ENCODE data around the gene CIAO2A.

CIAO2A gene

GRCh38 chr15:64102497-64102896 lies 8.9 kb upstream of the CIAO2A start:
- TF ChIP-seq, protein P1, sequence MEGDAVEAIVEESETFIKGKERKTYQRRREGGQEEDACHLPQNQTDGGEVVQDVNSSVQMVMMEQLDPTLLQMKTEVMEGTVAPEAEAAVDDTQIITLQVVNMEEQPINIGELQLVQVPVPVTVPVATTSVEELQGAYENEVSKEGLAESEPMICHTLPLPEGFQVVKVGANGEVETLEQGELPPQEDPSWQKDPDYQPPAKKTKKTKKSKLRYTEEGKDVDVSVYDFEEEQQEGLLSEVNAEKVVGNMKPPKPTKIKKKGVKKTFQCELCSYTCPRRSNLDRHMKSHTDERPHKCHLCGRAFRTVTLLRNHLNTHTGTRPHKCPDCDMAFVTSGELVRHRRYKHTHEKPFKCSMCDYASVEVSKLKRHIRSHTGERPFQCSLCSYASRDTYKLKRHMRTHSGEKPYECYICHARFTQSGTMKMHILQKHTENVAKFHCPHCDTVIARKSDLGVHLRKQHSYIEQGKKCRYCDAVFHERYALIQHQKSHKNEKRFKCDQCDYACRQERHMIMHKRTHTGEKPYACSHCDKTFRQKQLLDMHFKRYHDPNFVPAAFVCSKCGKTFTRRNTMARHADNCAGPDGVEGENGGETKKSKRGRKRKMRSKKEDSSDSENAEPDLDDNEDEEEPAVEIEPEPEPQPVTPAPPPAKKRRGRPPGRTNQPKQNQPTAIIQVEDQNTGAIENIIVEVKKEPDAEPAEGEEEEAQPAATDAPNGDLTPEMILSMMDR (IDR thresholded peaks at IDR 0.05; ENCODE audit: low read depth, low read length, missing control alignments), result no peak
- no peak overlapping the region for H3K4me3 ChIP-seq (replicated peaks; ENCODE audit: low read depth, low read length)
- no peak for DNase-seq (ENCODE audit: extremely low read depth, low read depth)

DNA sequence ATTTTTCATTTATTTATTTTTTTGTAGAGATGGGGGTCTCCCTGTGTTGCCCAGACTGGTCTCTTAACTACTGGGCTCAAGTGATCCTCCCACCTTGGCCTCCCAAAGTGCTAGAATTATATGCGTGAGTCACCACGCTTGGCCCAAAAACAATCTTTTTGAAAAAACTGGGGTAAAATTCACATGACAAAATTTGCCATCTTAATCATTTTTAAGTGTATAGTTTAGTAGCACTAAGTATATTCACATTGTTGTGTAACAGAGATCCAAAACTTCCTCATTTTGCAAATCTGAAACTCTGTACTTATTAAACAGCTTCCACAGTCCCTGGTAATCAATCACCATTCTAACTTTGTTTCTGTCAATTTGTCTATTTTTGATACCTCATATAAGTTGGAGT lies 7.3 kb upstream of the CIAO2A start:
- DNase-seq (ENCODE audit: extremely low read depth, low read depth), result no peak
- TF ChIP-seq, protein P1 (IDR thresholded peaks at IDR 0.05; ENCODE audit: low read depth, low read length, missing control alignments), result no peak
- H3K4me3 ChIP-seq (replicated peaks; ENCODE audit: low read depth, low read length), result no peak overlapping the region

GRCh38 chr15:64099379-64099778 lies 5.7 kb upstream of the CIAO2A start:
- TF ChIP-seq, protein P1 (IDR thresholded peaks at IDR 0.05; ENCODE audit: low read depth, low read length, missing control alignments), result no peak
- DNase-seq (ENCODE audit: extremely low read depth, low read depth), result no peak
- H3K4me3 ChIP-seq (replicated peaks; ENCODE audit: low read depth, low read length), result no peak overlapping the region

DNA sequence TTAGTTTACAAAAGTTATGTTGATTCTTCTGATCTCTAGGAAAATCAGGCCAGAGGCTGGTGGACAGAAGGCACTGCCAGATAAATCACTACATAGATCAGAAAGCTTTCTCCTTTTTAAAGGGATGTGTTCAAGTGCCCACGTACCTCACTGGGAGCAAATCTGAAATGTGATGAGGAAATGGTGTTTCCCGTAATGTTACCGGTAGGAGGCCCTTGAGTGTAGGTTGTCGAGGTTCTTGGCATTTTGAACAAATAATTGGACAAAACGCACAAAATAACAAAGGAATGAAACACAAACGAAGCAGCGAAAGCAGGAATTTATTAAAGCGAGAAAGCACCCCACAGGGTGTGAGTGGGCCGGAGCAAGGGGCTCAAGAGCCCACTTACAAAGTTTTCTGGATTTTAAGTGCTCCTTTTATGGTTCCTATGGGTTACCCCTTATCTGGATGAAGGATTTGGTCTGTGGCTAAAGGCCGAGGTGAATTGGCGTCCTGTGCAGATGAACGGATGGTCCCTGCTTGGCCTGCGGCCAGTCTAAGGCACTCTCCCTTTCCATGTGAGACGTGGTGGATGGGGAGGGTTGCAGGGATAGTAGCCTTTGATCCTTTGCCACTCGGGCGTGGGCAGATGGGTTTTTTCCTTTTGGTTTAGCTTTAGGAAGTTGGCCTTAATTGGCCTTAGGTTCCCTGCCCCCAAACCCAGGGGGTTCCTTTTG lies 3.2 kb upstream of the CIAO2A start:
- no peak for DNase-seq (ENCODE audit: extremely low read depth, low read depth)
- peak overlapping the region; percentile 95 for H3K4me3 ChIP-seq (replicated peaks; ENCODE audit: low read depth, low read length)
- TF ChIP-seq, protein P1 (IDR thresholded peaks at IDR 0.05; ENCODE audit: low read depth, low read length, missing control alignments), result peak; percentile 2

DNA sequence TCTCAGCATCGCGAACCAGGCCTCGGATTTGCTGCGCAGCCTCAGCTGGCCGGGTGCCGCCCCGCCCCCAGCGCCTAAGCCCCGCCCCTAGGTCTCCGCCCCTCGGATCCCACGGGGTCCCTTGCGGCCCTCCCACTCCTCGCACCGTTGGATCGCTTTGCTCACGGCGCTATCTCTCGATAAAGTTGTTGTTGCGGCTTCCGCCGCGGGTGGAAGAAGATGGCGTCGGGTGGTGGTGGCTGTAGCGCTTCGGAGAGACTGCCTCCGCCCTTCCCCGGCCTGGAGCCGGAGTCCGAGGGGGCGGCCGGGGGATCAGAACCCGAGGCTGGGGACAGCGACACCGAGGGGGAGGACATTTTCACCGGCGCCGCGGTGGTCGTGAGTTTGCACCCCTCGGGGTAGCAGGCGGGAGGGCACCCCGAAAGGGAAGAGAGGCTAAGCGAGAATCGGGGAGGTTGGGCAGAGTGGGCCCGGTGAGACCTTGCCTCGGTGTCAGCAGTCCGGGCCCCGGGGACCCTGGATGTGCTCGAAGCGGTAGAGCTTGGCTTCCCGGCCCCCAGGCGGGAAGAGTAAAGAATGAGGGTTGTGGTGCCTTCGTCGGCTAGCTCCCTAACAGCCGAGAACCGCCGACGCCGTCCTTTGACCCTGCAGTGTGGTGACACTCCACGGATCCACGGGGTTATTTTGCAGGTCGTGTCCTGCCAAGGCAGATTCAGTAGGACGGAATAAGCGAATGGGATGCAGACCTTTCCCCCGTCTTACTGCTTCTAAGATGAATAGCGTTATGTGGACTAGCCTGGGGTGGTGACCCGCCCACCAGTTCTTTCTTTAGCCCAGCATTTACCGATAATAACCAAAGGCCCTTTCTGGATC lies 2.4 kb upstream of the CIAO2A start, which contains the start of gene SNX1:
Gene SNX1 (plus strand): TSS at position 188 of the 873 bp plus-strand sequence. CDS start 32 bp downstream, at position 220.
- DNase-seq (ENCODE audit: extremely low read depth, low read depth), result peak; percentile 73
- TF ChIP-seq, protein P1 (IDR thresholded peaks at IDR 0.05; ENCODE audit: low read depth, low read length, missing control alignments), result no peak
- H3K4me3 ChIP-seq (replicated peaks; ENCODE audit: low read depth, low read length), result peak within 1 kb of the TSS; percentile 95

DNA sequence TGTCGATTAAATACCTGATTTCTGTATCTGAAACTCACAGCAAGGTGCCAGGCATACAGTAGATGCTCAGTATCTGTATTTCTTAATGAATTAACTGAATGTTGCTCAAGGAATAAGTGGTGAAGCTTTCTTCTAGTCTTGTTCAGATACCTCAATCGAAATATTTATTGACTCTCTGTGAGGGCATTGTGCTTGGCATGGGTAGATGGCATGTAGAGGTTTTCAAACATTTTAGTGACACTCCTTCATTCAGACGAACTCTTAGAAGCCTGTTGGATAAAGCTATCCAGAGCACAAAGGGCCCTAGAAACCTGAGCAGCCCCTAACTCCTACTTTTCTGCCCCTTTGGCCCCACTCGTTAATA lies 1.8 kb upstream of the CIAO2A start:
- H3K4me3 ChIP-seq (replicated peaks; ENCODE audit: low read depth, low read length), result peak overlapping the region; percentile 95
- TF ChIP-seq, protein P1 (IDR thresholded peaks at IDR 0.05; ENCODE audit: low read depth, low read length, missing control alignments), result no peak
- DNase-seq (ENCODE audit: extremely low read depth, low read depth), result no peak
